GM20431 (cell line): ENCODE data around the gene PTCD2.
"Not testable (repeated sequence)": the region's sequence is repeated elsewhere in the genome, so short reads cannot be mapped to it uniquely, and the experiment has no call there.

Experiments
- in situ Hi-C: fragments of 300-500 bp; cut with MseI, MboI; formaldehyde crosslinking; loops from one replicate; pipeline ENCODE4 v1.15.0; 2020; ENCODE audit warnings: low sequenced_read_pairs; ENCODE audit not compliant: unreplicated experiment

Gene PTCD2

DNA sequence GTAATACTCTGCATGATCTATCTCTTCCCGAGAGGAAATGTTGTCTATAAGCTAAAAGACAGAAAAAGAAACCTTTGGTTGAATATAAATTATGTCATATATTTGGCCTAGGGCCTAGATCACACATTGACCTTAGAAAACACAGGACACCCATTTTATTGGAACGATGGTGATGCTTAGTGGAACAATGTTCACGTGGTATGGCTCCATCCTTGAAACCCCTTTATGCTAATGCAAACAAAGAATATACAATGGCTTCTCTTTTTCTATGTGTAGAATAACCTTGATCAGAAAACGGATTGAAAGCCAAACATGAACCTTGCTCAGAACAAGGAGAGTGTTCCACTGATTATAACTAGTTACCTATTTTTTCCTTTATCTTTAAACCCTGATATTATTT, 24.6 kb upstream of the PTCD2 start:
- in situ Hi-C loops, result no loop called here

DNA sequence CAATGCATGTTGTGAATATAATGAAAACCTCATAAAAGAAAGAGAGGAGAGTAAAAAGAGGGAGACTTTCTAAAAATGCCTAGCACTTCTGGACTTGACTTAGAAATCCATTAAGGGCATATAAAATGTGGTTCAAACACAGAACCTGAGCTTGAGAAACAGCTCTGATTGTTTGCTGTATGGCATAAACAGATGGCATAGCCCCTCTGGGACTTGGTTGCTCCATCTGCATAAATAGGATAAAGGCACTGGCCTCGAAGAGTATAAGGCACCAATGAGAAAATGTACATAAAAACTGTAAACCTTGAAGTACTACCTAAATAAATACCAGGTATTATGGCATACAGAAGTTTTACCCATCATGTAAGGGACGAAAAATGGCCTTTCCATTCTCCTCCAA, 23.9 kb upstream of the PTCD2 start:
- in situ Hi-C loops, result no loop called here

DNA sequence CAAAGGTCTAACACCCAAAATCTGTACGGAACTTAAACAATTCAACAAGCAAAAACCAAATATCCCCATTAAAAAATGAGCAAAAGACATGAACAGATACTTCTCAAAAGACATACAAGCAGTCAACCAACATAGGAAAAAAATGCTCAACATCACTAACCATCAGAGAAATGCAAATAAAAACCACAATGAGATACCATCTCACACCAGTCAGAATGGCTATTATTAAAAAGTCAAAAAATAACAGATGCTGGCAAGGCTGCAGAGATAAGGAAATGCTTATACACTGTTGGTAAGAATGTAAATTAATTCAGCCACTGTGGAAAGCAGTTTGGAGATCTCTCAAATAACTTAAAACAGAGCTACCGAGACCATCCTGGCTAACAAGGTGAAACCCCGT, 22.0 kb upstream of the PTCD2 start:
- in situ Hi-C loops, result not testable (repeated sequence)

DNA sequence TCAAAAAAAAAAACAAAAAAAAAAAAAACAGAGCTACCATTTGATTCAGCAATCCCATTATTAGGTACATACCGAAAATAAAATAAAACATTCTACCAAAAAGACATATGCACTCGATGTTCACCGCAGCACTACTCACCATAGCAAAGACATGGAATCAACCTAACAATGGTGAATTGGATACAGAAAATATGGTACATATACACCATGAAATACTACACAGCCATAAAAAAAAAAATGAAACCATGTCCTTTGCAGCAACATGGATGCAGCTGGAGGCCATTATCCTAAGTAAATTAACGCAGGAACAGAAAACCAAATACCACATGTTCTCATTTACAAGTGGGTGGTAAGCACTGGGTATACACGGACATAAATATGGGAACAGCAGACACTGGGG, 21.5 kb upstream of the PTCD2 start:
- in situ Hi-C loops, result no loop called here

DNA sequence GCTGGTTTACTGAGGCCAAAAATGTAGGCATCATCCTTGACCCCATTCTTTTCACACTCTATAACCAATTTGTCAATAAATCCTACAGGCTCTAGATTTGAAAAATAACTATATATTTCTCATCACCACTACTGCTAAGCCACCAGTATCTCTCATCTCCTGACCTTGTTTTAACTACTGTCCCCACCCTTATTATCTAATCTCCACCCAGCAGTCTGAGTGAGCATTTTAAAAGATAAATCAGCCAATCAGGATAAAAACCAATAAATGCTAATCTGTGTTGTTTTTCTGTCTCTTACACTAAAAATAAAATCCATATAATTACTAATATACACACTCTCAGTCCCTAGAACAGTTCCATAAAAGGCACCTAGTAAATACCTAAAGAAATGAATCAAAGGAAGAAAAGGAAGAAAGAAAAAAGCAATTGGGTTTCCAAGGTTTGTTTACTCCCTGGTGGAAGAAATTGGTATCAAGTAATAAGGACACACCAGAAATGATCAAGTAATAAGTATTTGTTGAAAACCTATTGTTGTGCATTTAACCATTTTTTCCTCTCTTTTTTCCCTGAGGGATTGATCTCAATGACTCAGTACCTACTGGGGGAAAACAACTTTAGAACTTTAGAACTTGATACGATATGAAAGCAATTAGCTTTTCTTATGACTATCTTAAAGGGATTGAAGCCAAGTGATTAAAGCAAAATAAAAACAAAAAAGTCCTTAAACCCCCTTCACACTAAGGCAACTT, 19.4 kb upstream of the PTCD2 start:
- in situ Hi-C loops, result loop anchor here (10.0 kb wide), 1 partner anchor 166 kb away; no protein-coding TSS in a partner anchor

DNA sequence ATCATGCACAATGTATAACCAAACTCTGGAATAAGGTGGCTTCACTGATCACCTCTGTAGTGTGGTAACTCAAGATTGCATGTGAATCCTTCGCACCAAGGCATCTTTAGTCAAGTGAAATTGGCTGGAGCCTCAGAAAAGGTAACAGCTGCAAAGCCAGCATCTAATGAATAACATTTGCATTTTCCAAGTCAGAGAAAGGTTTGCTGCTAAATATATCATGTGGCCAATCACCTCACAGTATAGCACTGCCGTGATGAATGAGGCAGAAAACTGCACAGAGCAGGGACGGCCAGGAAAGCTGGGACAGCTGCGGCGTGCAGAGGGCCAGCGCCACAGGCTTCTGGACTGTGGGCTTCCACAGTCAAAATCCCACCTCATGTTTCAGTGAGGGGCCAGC, 18.6 kb upstream of the PTCD2 start:
- in situ Hi-C loops, result loop anchor here (10.0 kb wide), 1 partner anchor 167 kb away; no protein-coding TSS in a partner anchor

DNA sequence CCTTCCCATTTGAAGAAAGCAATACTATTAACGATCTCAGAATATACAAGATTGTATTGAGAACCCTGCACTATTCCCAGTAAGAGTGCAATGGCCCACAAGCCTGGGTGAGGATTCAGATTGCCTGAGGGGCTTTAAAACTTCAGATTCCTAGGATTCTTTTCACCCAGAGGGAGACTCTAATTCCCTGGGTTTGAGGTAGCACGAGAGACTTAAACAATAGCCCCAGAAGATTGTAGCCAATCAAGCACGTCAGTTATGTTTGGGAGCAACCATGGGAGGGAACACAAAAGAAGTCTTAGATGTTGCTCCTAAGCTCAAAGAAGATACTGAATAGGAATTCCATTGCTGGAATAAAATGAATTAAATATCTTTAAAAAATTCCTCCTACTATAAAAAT, 18.0 kb upstream of the PTCD2 start:
- in situ Hi-C loops, result loop anchor here (10.0 kb wide), 1 partner anchor 167 kb away; no protein-coding TSS in a partner anchor

DNA sequence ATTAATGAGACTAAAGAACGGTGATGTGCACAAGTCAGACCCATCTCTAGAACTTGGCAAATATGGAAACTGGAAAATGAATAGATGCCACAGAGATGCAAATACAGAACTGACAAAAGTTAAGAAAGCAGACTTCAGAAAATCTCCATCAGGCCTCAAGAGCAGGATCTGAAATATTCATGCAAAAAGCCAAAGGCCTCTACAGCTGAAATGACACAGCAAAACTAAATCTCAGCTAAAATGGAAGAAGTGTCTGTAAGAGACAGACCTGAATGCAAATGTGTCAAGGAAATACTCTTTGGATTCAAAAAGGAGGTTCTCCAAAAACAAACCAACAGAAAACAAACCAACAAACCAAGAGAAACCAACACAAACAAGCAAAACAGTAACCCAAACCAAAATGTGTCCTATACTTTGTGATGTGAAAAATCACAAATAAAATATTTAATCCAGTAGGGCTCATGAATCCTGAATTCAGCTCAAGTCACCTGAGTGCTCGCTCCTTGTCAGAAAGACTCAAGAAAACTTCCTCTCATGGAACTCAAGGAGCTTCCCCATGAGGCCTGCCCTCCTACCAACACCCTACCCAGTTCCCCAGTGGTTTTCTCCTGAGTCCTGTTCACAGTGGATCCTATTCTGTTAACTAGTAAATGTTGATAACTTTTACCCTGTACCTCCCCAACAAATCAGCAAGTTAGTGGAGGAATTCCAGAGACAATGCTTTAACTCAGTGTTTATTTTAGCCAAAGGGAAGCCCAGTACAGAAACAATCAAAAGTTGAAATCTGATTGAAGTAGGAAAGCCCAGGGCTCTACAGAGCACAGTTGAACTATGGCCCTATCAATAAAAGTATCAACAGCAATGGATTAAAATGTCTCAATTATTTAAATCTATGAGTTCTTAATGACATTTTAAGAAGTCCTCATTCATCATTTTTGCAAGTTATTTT, 14.7 kb upstream of the PTCD2 start:
- in situ Hi-C loops, result loop anchor here (10.0 kb wide), 1 partner anchor 171 kb away; no protein-coding TSS in a partner anchor

DNA sequence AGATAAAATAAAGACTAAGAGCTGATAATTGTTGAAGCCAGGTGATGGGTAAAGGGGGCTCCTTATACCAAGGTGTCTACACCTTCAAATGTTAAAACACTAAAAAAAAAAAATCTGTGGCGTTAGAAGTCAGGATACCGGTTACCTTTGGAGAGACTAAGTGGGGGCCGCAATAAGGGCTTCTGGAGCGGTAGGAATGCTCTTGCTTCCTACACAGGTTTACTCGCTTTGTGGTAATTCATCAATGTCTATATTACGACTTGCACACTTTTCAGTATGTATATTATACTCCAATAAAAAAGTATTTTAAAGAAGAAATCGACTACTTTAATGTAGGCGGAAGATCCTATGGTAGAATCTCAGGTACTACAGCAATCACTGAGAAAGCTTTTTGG, 12.6 kb upstream of the PTCD2 start:
- in situ Hi-C loops, result loop anchor here (10.0 kb wide), 1 partner anchor 173 kb away; no protein-coding TSS in a partner anchor

DNA sequence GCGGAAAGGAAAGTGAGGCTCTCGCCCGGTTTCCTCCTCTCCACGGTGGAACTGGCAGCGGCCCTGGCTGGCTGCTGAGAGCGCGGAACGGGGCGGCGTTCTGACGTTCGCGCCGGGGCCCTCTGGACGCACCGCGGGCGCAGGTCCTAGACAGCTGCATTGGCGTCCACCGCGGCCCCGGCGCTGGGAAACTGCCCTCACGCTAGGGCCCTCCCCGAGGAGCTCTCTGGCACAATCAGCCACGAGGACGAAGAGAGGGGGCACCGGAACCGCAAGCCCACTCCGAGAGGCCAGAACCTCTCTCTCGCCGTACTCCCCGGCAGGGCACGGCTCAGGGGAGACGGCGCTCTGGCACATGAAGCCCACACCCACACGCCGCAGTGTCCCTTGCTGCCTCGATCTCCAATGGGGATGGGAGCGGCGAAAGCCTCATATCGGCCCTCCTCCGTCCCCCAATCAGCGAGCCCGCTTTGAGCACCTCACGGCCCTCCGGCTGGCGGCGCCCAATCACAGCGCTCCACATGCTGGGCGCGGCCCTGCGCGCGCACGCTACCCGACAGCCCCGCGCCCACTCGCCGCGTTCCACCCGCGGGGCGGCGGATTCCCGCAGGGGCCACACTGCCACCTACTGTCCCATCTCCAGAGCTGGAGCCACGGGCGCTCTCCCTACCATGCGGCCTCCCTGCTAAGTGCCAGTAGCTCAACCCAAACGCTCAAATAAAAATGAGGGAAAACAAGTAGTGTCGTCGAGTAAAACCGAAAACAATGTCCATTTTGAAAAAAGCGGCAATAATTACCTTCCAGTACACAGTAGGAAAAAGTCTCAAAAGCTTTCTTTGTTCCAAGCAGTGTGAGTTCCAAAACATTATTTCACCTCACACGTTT, 12.0 kb upstream of the PTCD2 start:
- in situ Hi-C loops, result loop anchor here (10.0 kb wide), 1 partner anchor 173 kb away; no protein-coding TSS in a partner anchor

DNA sequence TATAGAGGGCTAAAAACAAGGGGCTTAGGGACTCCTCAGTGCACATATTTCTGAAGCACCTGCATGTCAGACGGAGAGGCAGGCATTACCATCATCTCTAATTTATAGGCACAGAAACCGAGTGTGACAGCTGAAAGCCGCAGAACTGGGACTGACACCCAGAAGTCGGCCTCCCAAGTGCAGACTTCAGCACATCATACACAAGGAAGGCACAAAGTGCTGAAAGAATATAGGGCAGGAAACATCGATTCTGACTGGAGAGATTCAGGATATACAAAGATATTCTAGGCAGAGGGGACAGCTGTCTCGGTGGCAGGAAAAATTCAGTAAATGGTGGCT, 11.4 kb upstream of the PTCD2 start:
- in situ Hi-C loops, result loop anchor here (10.0 kb wide), 1 partner anchor 174 kb away; no protein-coding TSS in a partner anchor

DNA sequence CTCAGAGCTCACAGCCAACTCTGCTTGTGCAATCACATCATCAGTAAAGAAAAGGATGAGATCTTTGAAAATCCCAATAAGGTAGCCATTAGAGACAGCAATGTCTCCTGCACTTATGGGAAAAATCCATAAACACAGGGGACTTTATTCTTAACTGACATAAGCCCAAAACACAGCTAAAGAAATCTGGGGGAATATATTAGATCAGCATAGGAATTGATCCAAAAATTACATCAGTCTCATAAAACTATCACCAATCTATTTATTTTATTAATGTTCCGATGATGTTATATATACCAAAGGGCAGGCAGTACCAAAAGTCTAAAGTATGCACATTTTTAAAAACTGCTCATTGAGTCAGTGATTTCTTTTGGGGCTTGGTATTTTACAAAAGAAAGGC, 7.0 kb upstream of the PTCD2 start:
- in situ Hi-C loops, result no loop called here

DNA sequence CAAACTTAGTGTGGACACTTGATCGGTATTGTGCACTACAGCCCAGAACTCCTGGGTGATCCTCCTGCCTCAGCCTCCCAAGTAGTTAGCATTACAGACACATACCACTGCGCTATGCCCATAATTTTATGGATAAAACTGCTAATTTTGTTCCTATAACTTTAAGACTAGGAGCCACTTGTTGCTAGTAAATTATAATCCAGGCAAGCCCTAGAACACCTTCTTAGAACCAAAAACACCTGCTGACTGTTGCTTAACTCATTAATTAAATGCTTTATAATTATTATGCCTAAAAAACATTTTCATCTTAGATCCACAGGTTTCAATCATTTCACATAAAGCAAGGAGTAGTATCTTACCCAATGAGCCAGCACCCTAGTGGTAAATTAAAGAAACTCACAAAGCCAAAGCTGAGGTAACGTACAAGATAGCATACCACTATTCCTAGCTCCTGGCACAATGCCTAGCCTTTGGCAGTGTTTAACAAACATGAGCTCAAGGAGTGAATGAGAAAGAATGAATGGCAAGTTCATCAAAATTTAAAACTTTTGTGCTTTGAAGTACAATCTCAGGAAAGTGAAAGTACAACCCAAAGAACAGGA, 5.5 kb upstream of the PTCD2 start:
- in situ Hi-C loops, result no loop called here

DNA sequence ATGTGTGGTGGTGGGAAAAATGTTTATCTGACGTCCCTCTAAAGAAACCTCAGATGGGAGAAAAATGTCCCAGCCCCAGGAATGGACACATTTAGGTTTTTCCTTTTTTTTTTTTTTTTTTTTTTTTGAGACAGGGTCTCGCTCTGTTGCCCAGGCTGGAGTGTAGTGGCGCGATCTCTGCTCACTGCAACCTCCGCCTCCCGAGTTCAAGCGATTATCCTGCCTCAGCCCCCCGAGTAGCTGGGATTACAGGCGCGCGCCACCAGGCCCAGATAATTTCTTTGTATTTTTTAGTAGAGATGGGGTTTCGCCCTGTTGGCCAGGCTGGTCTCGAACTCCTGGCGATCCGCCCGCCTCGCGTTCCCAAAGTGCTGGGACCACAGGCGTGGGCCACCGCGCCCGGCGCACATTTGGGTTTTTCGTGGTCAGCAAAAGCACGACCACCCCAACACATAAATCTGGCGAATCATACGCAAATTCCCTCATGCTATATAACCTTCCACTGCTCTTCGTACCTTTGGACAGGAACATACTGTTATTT, 668 bp upstream of the PTCD2 start:
- in situ Hi-C loops, result not testable (repeated sequence)

DNA sequence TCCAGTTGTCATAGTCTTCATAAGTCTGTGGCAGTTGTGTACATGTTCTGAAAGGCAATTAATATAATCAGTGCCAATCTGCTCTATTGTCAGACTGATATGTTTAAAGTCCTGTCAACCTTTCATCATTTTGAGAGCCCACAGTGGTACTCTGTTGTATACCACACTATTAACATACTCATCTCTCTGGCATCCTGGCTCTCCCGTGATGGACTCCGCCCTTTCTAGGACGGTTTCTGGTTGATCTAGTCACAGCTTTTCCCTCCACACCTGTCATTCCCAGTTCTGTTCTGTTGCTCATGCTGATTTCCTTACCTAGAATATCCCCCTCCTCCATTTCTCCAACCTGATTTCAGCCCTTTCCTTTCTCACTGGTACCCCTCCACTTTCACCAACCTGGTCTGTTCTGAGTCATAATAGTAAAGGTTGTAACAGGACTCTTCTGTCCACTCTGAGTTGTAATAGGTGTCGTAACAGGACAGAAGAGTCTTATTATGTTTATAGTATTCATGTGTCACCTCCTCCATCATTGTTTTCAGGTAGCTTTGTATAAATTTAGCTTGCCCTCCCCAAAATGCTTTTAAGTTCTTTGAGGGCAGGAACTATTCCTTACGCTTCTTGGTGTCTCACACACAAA, 4.1 kb downstream of the PTCD2 start:
- in situ Hi-C loops, result no loop called here

DNA sequence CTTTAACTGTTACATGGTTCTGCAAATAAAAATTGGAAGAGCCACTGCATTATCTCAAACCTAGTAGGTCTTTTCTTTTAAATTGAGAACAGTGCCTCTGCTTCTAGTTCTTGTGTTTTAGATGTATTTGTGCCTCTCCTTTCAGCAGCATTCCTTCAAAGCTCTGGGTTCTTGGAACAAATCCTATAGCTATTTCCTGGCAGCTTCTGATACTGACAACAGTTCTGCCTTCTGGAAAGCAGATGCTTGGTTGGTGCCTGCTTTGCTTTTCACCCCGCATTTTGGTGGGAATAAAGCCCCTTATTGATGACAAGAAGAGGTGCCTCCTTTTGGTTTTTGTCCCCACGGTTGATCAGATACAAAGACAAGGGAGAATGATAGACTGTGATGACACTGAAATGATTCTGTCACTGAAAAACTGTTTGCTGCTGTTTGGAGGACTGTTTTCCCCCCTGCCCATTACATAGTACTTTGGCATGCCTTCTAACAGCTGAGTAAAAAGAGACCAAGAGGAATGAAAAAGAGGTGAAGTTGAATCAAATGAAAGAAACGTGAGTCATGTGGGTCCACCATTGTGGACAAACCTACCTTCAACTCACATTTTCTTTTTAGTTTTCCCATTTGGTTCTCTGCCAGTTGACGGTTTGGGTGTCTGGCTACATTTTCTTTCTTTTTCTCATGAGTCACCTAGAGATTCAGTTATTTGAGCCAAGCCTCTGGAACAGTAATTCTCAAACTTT, 5.6 kb downstream of the PTCD2 start:
- in situ Hi-C loops, result no loop called here

DNA sequence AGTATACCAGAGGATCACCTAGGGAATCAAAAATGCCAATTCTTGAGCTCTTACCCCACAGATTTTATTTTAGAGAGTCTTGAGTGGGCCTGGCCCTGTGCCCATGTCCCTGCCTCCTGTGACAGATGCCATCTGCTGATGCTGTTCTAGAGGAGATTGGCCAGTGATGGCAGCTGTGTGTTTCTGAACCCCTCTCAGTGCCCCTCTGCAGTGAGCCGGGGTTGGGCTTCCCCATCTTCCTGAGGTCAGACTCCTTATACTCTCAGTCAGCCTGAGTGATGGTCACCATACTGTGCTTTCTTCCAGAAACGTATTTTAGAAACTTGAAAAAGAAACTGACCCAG, 6.1 kb downstream of the PTCD2 start:
- in situ Hi-C loops, result no loop called here

DNA sequence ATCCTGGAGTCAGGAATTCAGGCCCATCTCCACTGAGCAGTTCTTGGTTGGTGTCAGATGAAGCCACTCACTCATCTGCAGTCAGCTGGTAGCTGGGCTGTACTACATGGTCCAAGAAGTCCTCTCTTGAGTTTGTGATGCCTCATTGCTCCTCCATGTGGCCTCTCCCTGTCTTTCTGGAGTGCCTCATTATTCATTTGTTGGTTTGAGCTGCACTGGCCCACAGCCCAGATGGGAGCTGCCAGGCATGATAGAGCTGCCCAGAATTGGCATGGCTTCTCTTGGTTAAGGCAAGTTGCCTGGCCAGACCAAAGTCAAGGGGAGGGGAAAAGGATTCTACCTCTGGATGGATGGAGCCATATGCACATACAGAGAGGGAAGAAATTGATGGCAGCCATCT, 8.0 kb downstream of the PTCD2 start:
- in situ Hi-C loops, result no loop called here
